ENCODE results near the gene SP6.

SP6 gene

DNA sequence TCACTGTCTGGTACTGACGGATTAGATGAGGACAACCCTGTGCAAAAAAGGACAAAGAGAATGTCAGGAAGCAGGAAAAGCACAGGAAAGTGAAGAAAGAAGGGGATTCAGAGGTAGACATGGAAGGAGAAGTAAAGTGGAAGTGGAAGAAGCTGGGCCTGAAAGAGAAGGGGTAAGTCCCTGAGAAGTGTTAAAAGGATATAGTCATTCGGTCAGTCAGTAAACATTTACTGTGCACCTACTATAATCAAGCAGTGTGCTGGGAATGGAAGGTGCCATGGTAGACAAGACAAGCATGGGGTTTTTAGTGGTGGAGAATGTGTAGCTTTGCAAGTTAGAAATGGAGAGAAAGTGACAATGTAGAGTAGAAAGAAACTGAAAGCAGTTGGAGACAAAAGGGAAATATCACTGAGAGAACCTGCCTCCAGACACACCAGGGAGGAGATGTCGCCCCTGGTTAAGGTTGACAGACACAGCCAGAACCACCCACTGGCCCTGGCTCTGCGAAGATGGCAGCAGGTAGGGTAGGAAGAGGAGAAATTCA is 40.7 kb upstream of the SP6 start:
- Histone ChIP-seq H3K4me3 (no peak overlapping the region), H3K36me3 (no peaks in the 10 kb centered on the region), H3K9me3 (no peaks in the 10 kb centered on the region), H3K9ac (no peak overlapping the region), H3K27me3 (no peaks in the 10 kb centered on the region), H3K4me2 (no peak overlapping the region), H3K27ac (no peak overlapping the region), H3K4me1 (peaks cover 24% of the 10 kb centered on the region), H4K20me1 (no peaks in the 10 kb centered on the region)
- no peak for TF ChIP-seq Cebpa-rat (IDR thresholded peaks at IDR 0.05)

DNA sequence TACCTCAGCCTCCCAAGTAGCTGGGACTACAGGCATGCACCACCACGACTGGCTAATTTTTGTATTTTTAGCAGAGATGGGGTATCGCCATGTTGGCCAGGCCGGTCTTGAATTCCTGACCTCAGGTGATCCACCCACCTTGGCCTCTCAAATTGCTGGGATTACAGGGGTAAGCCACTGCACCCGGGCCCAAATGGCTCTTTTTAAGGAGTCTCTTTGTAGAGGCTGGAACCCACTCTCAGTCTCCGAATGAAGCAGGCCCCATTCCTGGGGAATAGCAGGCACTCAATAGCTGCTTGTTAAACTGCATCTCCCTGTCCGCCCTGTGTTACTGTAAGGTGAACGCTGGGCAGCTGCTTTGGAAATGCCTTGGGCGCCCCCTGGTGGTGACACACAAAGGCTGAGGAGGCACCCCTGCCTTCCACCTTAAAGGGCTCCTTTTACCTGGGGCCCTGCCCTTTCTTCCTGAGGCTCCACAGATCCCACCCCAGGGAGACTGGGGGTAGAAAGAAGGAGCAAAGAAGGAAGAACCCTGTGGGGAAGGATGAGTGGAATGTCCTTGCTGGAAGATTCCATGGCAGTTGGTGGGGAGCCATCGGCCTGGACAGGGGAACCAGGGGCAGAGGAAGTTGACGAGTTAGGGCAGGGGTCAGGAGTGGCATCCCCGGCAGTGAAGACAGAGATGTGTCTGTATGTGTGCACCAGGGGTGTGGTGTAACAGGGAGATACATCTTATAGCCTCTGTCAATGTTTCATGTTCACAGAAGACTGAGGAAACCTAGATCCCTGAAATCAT is 39.0 kb upstream of the SP6 start:
- no peak for TF ChIP-seq Cebpa-rat (IDR thresholded peaks at IDR 0.05)
- H3K4me3 ChIP-seq: no peak overlapping the region
- H3K4me2 ChIP-seq: no peak overlapping the region
- H3K4me1 ChIP-seq: peaks cover 33% of the 10 kb centered on the region
- no peaks in the 10 kb centered on the region for H3K36me3 ChIP-seq
- no peaks in the 10 kb centered on the region for H4K20me1 ChIP-seq
- H3K27ac ChIP-seq: no peak overlapping the region
- H3K9me3 ChIP-seq: no peaks in the 10 kb centered on the region
- H3K9ac ChIP-seq: no peak overlapping the region
- no peaks in the 10 kb centered on the region for H3K27me3 ChIP-seq

DNA sequence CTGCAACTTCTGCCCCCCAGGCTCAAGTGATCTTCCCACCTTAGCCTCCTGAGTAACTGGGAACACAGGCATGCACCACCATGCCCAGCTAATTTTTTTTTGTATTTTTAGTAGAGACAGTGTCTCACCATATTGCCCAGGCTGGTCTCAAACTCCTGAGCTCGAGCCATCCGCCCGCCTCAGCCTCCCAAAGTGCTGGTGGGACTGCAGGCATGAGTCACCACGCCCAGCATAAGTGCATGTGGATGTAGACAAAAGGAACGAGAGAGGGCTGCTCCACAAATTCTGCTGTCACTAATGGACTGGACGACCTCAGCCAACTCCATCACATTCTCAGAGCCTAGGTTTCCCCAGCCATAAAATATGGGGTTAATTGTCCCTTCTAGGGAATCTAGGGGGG is 37.3 kb upstream of the SP6 start:
- Histone ChIP-seq H3K9me3 (no peaks in the 10 kb centered on the region), H3K4me1 (peaks cover 29% of the 10 kb centered on the region), H3K36me3 (no peaks in the 10 kb centered on the region), H3K27ac (no peak overlapping the region), H3K4me3 (no peak overlapping the region), H3K9ac (no peak overlapping the region), H3K4me2 (no peak overlapping the region), H3K27me3 (no peaks in the 10 kb centered on the region), H4K20me1 (no peaks in the 10 kb centered on the region)
- no peak for TF ChIP-seq Cebpa-rat (IDR thresholded peaks at IDR 0.05)

DNA sequence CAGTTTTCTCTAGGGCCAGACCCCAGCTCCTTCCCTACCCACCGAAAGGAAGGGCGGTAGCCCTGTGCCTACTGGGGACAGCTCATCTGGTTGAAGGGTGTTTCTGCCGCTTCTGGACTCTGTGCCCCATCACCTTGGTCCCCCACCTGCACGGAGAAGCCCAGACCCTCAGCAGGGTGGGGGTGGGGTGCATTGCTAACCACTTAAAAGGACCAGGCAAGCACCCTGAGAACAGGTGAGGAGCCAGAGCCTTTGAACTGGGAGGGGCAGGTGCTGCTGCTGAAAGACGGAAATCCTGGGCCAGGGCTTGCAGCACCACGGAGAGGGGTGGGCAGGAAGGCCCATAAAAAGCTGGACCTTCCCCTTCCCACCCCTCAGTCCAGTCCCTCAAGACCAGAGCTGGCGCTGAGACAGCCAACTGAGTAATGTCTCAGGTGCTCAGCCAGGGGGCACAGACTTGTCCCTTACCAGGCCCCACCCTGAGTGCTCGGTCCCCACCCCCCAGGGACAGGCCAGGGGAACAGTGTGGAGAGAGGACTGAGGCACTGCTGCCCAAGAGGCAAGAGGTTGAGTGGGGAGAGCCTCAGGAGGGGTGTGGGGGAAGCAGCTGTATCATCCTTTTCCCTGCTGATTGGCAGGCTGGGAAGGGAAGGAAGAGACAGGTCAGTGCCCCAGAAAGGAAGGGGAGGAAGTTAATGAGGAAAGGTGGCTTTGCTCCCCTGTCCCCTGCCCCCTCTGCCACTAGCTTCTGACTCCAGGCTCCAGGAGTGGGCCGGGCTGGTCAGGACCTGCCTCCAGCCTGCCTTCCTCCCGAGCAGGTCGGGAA is 34.2 kb upstream of the SP6 start:
- Histone ChIP-seq H3K9me3 (no peaks in the 10 kb centered on the region), H3K36me3 (no peaks in the 10 kb centered on the region), H3K9ac (peak overlapping the region; percentile 49), H3K27ac (peak overlapping the region; percentile 46; the same call in 1 of the 2 replicates), H3K4me2 (peak overlapping the region; percentile 81), H4K20me1 (no peaks in the 10 kb centered on the region), H3K4me1 (peaks cover 47% of the 10 kb centered on the region), H3K4me3 (no peak overlapping the region), H3K27me3 (no peaks in the 10 kb centered on the region)
- TF ChIP-seq Cebpa-rat (IDR thresholded peaks at IDR 0.05): no peak

DNA sequence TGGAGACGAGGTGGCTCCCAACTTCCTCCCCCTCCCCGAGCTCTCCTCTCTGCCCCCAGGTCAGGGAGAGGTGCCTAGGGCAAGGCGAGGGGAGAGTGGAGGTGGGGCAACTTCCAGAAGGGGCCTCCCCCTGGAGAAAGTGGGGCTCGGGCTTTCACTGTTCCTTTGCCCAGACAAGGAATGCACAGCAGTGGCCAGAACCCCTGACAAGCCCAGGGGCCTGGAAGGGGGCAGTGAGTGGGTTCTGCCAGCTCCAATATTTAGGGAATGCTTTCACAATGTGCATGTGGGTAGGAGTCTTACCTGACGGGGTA is 33.4 kb upstream of the SP6 start:
- Histone ChIP-seq H3K4me1 (peaks cover 47% of the 10 kb centered on the region), H3K36me3 (no peaks in the 10 kb centered on the region), H3K27ac (no peak overlapping the region), H4K20me1 (no peaks in the 10 kb centered on the region), H3K9ac (no peak overlapping the region), H3K9me3 (no peaks in the 10 kb centered on the region), H3K27me3 (no peaks in the 10 kb centered on the region), H3K4me2 (peak overlapping the region; percentile 81; the same call in 1 of the 2 replicates), H3K4me3 (no peak overlapping the region)
- no peak for TF ChIP-seq Cebpa-rat (IDR thresholded peaks at IDR 0.05)

DNA sequence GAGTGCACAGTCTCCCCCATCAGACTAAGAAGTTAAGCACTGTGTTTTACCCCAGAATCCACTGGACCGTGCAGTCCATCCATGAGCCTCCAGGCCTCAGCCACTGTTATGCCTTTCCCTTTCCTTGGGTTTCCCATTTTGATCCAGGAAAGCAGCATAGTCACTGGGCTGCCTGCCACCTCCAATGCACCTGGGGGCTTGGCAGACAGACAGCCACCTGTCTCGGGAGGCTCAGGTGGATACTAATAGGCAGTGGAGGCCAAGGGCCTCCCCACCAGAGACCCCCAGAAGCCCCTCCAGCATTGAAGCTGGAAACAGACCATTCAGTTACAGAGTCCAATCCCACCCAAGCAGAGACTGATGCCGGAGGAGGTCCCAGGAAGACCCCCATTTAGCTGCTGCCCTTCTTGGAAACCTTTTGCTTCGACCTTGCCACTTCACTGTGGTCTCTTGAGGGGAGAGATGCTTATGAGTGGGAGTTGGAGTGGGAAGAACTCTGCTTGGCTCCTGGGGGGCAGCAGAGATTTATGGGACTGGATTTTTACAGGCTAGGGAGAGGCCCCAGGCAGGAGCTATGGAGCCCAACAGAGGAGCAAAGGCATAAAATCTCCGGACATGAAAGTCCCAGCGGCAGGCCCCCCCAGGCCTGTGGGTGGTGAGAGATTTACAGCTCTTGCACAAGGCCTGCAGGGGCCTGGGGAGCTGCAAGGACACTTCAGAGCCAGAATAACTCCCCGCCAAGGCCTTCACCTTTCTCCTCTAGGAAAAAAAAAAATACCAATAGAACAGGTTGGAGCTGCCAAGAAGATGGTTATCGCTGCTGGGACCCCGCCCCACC is 32.8 kb upstream of the SP6 start:
- Histone ChIP-seq H3K4me2 (no peak overlapping the region; the same call in 1 of the 2 replicates), H3K9me3 (no peaks in the 10 kb centered on the region), H3K9ac (no peak overlapping the region), H4K20me1 (no peaks in the 10 kb centered on the region), H3K36me3 (no peaks in the 10 kb centered on the region), H3K4me3 (no peak overlapping the region), H3K27me3 (no peaks in the 10 kb centered on the region), H3K4me1 (peaks cover 41% of the 10 kb centered on the region), H3K27ac (no peak overlapping the region)
- no peak for TF ChIP-seq Cebpa-rat (IDR thresholded peaks at IDR 0.05)

DNA sequence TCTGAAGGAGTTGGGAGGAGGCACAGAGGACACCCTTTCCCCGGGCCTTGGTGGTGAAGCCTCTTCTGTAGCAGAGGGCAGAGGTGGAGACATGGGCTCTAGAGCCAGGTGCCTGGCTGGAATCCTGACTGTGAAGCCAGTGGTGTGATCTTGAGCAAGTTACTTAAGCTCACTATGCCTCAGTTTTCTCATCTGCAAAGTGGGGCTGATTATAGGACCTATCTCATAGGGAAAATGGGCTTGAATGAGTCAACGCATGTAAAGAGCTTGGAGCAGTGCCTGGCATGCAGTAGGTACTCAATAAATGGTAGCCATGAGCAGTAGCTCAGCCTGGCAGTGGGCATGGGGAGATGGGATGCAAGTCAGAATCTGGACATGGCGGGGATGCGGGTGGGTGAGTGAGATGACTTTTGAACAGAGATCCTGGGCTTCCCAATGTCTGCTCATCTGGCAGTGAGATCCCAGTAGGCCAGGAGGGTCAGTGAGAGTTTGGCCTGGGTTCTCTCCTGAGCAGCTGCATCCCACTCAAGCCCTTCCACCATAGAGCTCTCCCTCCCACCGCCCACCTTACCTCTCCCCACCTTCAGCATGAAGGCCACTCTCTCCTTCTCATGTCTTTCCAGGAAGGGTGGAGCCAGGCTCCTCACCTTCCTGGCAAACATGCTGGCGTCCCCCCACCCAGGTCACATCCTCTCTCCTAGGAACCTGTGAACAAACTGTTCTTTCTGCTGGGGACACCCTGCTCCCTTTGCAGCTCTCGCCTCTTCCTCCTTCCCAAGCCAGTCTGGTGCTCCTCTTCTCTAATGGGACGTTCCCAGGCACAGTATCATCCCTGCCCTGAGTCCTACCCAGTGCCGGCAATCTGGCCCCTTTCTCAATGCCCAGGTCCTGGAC is 32.0 kb upstream of the SP6 start:
- H4K20me1 ChIP-seq: no peaks in the 10 kb centered on the region
- H3K36me3 ChIP-seq: no peaks in the 10 kb centered on the region
- no peaks in the 10 kb centered on the region for H3K9me3 ChIP-seq
- H3K27ac ChIP-seq: no peak overlapping the region
- no peak overlapping the region for H3K9ac ChIP-seq
- TF ChIP-seq Cebpa-rat (IDR thresholded peaks at IDR 0.05): no peak
- peaks cover 38% of the 10 kb centered on the region for H3K4me1 ChIP-seq
- H3K27me3 ChIP-seq: no peaks in the 10 kb centered on the region
- no peak overlapping the region for H3K4me3 ChIP-seq
- H3K4me2 ChIP-seq: peak overlapping the region; percentile 65

DNA sequence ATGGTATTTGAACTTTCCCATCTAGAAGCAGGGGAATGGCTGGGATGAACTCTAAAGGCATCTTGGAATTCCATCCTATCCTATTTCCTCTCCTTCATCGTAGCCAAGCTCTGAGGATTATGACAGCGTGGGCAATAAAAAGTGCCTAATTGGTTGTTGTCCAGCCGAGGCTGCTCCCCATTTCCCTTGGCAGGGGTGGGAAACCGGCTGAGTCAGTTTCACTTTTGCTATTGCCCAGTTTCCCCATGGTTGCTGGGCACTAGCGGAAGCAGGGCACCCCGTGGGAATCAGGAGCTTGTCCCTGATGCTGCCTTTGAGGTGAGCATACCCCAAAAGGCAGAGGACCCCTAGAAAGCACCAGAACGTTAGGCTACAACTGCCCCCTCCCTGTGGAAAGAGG is 31.3 kb upstream of the SP6 start:
- H3K4me3 ChIP-seq: no peak overlapping the region
- TF ChIP-seq Cebpa-rat (IDR thresholded peaks at IDR 0.05): no peak
- H3K9ac ChIP-seq: no peak overlapping the region
- peaks cover 44% of the 10 kb centered on the region for H3K4me1 ChIP-seq
- no peaks in the 10 kb centered on the region for H3K9me3 ChIP-seq
- H3K36me3 ChIP-seq: no peaks in the 10 kb centered on the region
- no peaks in the 10 kb centered on the region for H4K20me1 ChIP-seq
- no peaks in the 10 kb centered on the region for H3K27me3 ChIP-seq
- H3K27ac ChIP-seq: 0 out of 2 replicates have a peak overlapping the region, but pooled peaks have one; percentile 1
- peak overlapping the region; percentile 65 for H3K4me2 ChIP-seq
